ENCODE measurements around the gene GPSM3. TPM values are rescaled to one million over a fixed set of nuclear protein-coding genes. Genes with fewer than 3 reads are reported as not detected.

GPSM3 gene
- total RNA-seq, 1 donor: 1.1 TPM

DNA sequence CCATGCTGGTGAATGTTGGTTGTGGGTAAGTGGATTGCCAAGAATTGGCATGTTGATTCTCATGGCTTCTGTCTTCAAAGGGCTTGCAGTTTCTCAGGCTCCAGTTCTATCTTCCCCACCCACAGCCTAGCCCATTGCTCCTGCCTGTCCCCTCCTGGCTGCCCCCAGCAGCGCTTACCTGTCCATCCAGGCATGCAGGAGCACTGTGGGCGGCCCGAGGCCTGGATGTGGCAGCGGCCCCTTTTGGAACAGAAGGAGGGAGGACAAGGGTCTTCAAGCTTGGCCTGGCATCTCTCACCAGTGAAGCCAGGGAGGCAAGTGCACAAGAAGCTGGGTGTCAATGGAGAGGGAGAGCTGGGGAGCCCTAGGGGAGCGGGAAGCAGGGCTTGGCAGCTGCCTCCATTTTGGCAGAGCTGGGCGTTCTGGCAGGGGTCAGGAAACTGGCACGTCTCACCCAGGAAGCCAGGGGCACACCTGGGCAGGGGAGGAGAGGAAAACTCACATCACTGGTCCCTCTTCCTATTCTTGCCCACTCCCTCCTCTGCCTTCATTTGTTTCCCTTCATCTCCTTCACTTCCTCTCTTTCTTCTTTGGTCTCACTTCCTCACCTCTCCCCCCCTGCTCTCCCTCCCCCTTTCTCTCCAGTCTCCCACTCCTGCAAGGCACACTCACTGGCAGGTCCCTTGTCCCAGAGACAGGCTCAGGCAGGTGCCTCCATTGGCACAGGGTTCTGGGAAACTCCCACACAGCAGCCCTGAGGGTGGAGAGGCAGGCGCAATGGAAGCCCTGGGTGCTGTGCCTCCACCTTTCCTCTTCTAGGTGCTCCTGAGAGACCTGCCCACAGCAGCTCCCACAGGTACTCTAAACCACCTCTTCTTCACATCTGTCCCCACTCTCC is 30.1 kb upstream of the GPSM3 start:
- DNase-seq (ENCODE audit: insufficient read length, low spot score, missing footprints): no peak
- no peak overlapping the region for H2AFZ ChIP-seq (ENCODE audit: low read length)
- H3K4me2 ChIP-seq (ENCODE audit: insufficient read depth, low read length): no peak overlapping the region
- TF ChIP-seq, protein P1, sequence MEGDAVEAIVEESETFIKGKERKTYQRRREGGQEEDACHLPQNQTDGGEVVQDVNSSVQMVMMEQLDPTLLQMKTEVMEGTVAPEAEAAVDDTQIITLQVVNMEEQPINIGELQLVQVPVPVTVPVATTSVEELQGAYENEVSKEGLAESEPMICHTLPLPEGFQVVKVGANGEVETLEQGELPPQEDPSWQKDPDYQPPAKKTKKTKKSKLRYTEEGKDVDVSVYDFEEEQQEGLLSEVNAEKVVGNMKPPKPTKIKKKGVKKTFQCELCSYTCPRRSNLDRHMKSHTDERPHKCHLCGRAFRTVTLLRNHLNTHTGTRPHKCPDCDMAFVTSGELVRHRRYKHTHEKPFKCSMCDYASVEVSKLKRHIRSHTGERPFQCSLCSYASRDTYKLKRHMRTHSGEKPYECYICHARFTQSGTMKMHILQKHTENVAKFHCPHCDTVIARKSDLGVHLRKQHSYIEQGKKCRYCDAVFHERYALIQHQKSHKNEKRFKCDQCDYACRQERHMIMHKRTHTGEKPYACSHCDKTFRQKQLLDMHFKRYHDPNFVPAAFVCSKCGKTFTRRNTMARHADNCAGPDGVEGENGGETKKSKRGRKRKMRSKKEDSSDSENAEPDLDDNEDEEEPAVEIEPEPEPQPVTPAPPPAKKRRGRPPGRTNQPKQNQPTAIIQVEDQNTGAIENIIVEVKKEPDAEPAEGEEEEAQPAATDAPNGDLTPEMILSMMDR (IDR thresholded peaks at IDR 0.05; ENCODE audit: extremely low read depth, low read depth, low read length): no peak
- no peaks in the 10 kb centered on the region for H3K36me3 ChIP-seq (ENCODE audit: insufficient read depth, low read length)
- H3K27ac ChIP-seq (ENCODE audit: low read depth, low read length): no peak overlapping the region
- H3K4me3 ChIP-seq (ENCODE audit: insufficient read depth, low read length): no peak overlapping the region
- H3K27me3 ChIP-seq (ENCODE audit: insufficient read depth, low read length): peaks cover 5% of the 10 kb centered on the region
- no peaks in the 10 kb centered on the region for H3K4me1 ChIP-seq (ENCODE audit: insufficient read depth, low read length)
- H4K20me1 ChIP-seq (ENCODE audit: insufficient read depth, low read length): no peaks in the 10 kb centered on the region
- H3K9me3 ChIP-seq (ENCODE audit: low read depth, low read length): no peaks in the 10 kb centered on the region
- no peaks in the 10 kb centered on the region for H3K79me2 ChIP-seq (ENCODE audit: insufficient read depth, low read length)

DNA sequence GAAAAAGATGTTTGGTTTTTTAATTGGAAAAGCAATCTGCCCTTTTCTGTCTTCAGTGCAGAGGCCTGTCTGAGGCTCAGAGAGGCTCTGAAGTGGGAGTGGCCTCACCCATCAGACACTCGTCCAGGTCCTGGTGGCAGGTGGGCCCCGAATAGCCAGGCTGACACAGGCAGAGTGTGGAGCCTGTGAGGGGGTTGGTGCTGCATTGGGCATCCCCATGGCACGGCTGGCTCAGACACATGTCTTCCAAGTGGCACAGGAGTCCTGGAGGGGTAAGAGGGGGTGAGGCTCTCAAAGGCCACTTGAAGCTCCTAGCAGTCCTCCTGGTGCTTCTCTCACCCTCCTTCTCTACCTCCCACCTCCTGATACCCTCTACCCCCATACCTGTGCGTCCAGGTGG is 27.6 kb upstream of the GPSM3 start:
- no peak overlapping the region for H3K4me3 ChIP-seq (ENCODE audit: insufficient read depth, low read length)
- H3K27ac ChIP-seq (ENCODE audit: low read depth, low read length): no peak overlapping the region
- no peaks in the 10 kb centered on the region for H3K36me3 ChIP-seq (ENCODE audit: insufficient read depth, low read length)
- H4K20me1 ChIP-seq (ENCODE audit: insufficient read depth, low read length): no peaks in the 10 kb centered on the region
- DNase-seq (ENCODE audit: insufficient read length, low spot score, missing footprints): no peak
- peaks cover 6% of the 10 kb centered on the region for H3K27me3 ChIP-seq (ENCODE audit: insufficient read depth, low read length)
- H3K9me3 ChIP-seq (ENCODE audit: low read depth, low read length): no peaks in the 10 kb centered on the region
- no peaks in the 10 kb centered on the region for H3K4me1 ChIP-seq (ENCODE audit: insufficient read depth, low read length)
- H2AFZ ChIP-seq (ENCODE audit: low read length): no peak overlapping the region
- no peak overlapping the region for H3K4me2 ChIP-seq (ENCODE audit: insufficient read depth, low read length)
- TF ChIP-seq, protein P1 (IDR thresholded peaks at IDR 0.05; ENCODE audit: extremely low read depth, low read depth, low read length): no peak
- no peaks in the 10 kb centered on the region for H3K79me2 ChIP-seq (ENCODE audit: insufficient read depth, low read length)

DNA sequence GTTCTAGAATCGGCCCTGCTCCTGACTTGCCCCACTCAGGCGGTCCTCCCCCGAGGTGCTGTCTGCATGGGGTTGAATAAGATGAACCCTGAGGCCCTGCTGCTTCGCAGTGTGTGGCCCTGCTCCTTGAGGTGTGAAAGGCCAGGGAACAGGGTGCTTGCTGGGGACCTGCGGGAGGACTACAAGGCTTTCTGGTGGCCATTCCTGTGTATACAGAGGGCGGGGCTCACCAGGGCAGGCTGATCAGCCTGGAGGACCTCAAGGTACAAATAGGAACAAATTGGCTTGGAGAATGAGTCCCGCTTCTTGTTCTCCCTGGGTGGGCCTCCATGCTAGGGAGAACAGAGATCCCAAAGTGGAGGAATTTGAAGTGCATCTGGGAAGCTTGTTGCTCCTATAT is 25.7 kb upstream of the GPSM3 start:
- H3K27ac ChIP-seq (ENCODE audit: low read depth, low read length): no peak overlapping the region
- H3K36me3 ChIP-seq (ENCODE audit: insufficient read depth, low read length): no peaks in the 10 kb centered on the region
- H2AFZ ChIP-seq (ENCODE audit: low read length): no peak overlapping the region
- peaks cover 6% of the 10 kb centered on the region for H3K27me3 ChIP-seq (ENCODE audit: insufficient read depth, low read length)
- no peaks in the 10 kb centered on the region for H3K4me1 ChIP-seq (ENCODE audit: insufficient read depth, low read length)
- no peaks in the 10 kb centered on the region for H3K79me2 ChIP-seq (ENCODE audit: insufficient read depth, low read length)
- no peaks in the 10 kb centered on the region for H3K9me3 ChIP-seq (ENCODE audit: low read depth, low read length)
- DNase-seq (ENCODE audit: insufficient read length, low spot score, missing footprints): no peak
- H4K20me1 ChIP-seq (ENCODE audit: insufficient read depth, low read length): no peaks in the 10 kb centered on the region
- no peak overlapping the region for H3K4me3 ChIP-seq (ENCODE audit: insufficient read depth, low read length)
- TF ChIP-seq, protein P1 (IDR thresholded peaks at IDR 0.05; ENCODE audit: extremely low read depth, low read depth, low read length): no peak
- no peak overlapping the region for H3K4me2 ChIP-seq (ENCODE audit: insufficient read depth, low read length)

DNA sequence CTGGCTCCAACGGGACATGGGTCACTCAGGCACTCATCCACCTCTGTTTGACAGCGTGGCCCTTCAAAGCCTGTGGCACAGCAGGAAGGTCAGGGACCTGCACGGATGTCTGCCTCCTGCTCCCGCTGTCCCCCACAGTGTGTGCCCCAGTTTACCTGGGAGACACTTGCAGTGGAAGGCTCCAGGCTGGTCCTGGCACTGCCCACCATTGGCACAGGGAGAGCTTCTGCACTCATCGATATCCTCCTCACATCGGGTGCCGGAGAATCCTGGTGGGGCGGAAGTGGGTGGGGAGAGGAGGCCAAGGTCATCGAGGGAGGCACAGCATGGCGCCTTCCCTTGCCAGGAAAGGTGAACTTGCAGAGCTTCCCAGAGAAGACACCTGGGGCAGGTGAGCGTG is 24.6 kb upstream of the GPSM3 start:
- Histone ChIP-seq H3K4me2 (ENCODE audit: insufficient read depth, low read length) (no peak overlapping the region), H3K9me3 (ENCODE audit: low read depth, low read length) (no peaks in the 10 kb centered on the region), H4K20me1 (ENCODE audit: insufficient read depth, low read length) (no peaks in the 10 kb centered on the region), H3K27me3 (ENCODE audit: insufficient read depth, low read length) (peaks cover 6% of the 10 kb centered on the region), H3K79me2 (ENCODE audit: insufficient read depth, low read length) (no peaks in the 10 kb centered on the region), H3K4me1 (ENCODE audit: insufficient read depth, low read length) (no peaks in the 10 kb centered on the region), H3K27ac (ENCODE audit: low read depth, low read length) (no peak overlapping the region), H2AFZ (ENCODE audit: low read length) (no peak overlapping the region), H3K4me3 (ENCODE audit: insufficient read depth, low read length) (no peak overlapping the region), H3K36me3 (ENCODE audit: insufficient read depth, low read length) (no peaks in the 10 kb centered on the region)
- TF ChIP-seq, protein P1 (IDR thresholded peaks at IDR 0.05; ENCODE audit: extremely low read depth, low read depth, low read length): no peak
- no peak for DNase-seq (ENCODE audit: insufficient read length, low spot score, missing footprints)
